Measurements from ENCODE around the gene LRRK1.

LRRK1 gene

DNA sequence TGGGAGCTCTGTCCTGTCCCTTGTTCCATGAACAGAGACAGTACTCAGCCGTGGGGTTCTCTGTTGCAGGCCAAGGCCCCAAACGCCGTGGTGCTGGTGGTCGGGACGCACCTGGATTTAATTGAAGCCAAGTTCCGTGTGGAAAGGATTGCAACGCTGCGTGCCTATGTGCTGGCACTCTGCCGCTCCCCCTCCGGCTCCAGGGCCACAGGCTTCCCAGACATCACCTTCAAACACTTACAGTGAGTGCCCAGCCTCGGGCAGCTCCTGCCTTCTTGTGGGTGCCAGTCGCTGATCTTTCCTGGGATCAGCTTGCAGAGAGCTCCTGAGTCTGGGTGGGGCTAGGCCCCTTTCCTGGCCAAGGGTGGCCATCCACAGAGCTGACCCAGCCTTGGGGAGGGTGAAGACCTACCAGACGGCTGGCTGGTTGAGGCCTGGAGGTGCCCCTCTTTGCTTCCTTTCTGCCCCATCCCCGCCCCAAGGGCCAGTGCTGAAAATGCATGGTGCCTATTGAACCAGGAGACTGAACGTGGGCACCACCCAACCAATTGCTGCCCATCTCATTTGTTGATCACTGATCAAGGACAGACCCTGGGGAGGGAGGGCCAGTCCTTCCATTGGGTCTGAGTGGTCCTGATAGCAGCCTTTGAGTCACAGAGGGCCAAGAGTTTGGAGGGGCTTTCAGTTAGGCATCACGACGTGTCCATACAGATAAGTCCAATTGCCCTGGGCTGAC is 106.9 kb downstream of the LRRK1 start:
- Histone ChIP-seq H3K4ac (ENCODE audit: low read length) (no peak overlapping the region), H3K14ac (ENCODE audit: low read length) (no peak overlapping the region), H3K18ac (ENCODE audit: low read length) (no peak overlapping the region), H3K4me2 (ENCODE audit: insufficient read depth, low read length, poor library complexity, severe bottlenecking) (no peak overlapping the region), H3K27me3 (ENCODE audit: control insufficient read depth in 3 of 3, insufficient read depth in 3 of 3, low read depth in 1 of 3, low read length in 3 of 3) (no peaks in the 10 kb centered on the region), H2BK15ac (ENCODE audit: low read length) (no peak overlapping the region), H2AK5ac (ENCODE audit: low read depth, low read length) (peak overlapping the region; percentile 13), H3K79me1 (ENCODE audit: low read depth, low read length) (no peaks in the 10 kb centered on the region), H3K4me1 (ENCODE audit: control insufficient read depth in 2 of 2, insufficient read depth in 1 of 2, low read depth in 1 of 2, low read length in 2 of 2) (peaks cover 2 to 15% of the 10 kb centered on the region in 2 donors), H2BK12ac (ENCODE audit: low read length) (no peak overlapping the region), H2AFZ (ENCODE audit: low read length) (no peak overlapping the region), H2BK5ac (ENCODE audit: low read length) (no peak overlapping the region), H3K27ac (replicated peaks; ENCODE audit: low read length) (no peak overlapping the region), H3K4me3 (ENCODE audit: low read length in 2 of 2) (no peak overlapping the region), H3K9ac (ENCODE audit: low read depth, low read length, poor library complexity) (peak overlapping the region; percentile 7), H3K9me3 (replicated peaks in 1 of 2; ENCODE audit: control insufficient read depth in 2 of 2, insufficient read depth in 1 of 2, low read depth in 1 of 2, low read length in 2 of 2) (no peaks in the 10 kb centered on the region), H4K8ac (ENCODE audit: low read depth, low read length) (peak overlapping the region; percentile 74), H3K36me3 (replicated peaks in 1 of 2; ENCODE audit: control insufficient read depth in 2 of 2, insufficient read depth in 2 of 2, low read length in 2 of 2) (no peaks in the 10 kb centered on the region), H4K91ac (ENCODE audit: low read depth, low read length, poor library complexity) (peak overlapping the region; percentile 81), H3K23ac (ENCODE audit: low read depth, low read length, poor library complexity) (no peak overlapping the region), H2BK120ac (ENCODE audit: low read depth, low read length) (no peak overlapping the region)
- no peak for DNase-seq (ENCODE audit: low spot score)
- WGBS, 2 donors (ENCODE audit: extremely low coverage in 2 of 2, insufficient read length in 2 of 2, insufficient replicate concordance in 1 of 2) = no CpG with 5 or more reads among the region's 17 CpGs

DNA sequence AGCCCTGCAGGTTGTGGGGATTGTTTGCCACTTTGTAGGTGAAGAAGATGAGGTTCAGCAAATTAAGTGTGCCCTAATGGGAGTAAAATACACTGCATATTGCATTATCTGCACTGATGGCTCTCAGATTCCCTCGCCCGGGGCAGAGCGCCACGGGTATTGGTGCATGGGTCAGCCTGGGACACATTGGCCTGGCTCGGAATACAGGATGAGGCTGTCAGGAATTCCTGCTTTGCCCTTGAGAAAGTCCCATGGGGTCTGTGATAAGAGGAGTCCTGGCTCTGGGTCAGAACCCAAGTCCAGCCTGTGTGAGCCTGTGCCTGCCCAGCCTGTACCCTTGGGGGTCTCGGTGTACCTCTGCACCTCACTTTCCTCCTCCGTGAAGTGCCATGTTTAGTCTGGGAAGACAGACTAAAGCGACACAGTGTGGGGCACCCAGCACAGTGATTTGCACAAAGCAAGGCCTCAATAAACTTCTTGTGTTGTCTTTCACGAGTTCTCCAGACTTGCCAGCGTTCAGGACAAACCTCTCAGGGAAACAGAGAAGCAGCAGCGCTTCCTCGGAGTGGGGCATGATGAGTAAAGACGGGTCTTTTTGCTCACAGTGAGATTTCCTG is 107.6 kb downstream of the LRRK1 start:
- no peaks in the 10 kb centered on the region for H3K9me3 ChIP-seq (replicated peaks in 1 of 2; ENCODE audit: control insufficient read depth in 2 of 2, insufficient read depth in 1 of 2, low read depth in 1 of 2, low read length in 2 of 2)
- no peak overlapping the region for H4K8ac ChIP-seq (ENCODE audit: low read depth, low read length)
- H3K4ac ChIP-seq (ENCODE audit: low read length) = no peak overlapping the region
- H2AK5ac ChIP-seq (ENCODE audit: low read depth, low read length) = peak overlapping the region; percentile 60
- H3K23ac ChIP-seq (ENCODE audit: low read depth, low read length, poor library complexity) = no peak overlapping the region
- peaks cover 2 to 15% of the 10 kb centered on the region in 2 donors for H3K4me1 ChIP-seq (ENCODE audit: control insufficient read depth in 2 of 2, insufficient read depth in 1 of 2, low read depth in 1 of 2, low read length in 2 of 2)
- peak overlapping the region; percentile 49 for H3K18ac ChIP-seq (ENCODE audit: low read length)
- H3K36me3 ChIP-seq (replicated peaks in 1 of 2; ENCODE audit: control insufficient read depth in 2 of 2, insufficient read depth in 2 of 2, low read length in 2 of 2) = no peaks in the 10 kb centered on the region
- no peak overlapping the region for H3K4me2 ChIP-seq (ENCODE audit: insufficient read depth, low read length, poor library complexity, severe bottlenecking)
- no peak overlapping the region for H2BK5ac ChIP-seq (ENCODE audit: low read length)
- H2BK12ac ChIP-seq (ENCODE audit: low read length) = no peak overlapping the region
- H3K9ac ChIP-seq (ENCODE audit: low read depth, low read length, poor library complexity) = no peak overlapping the region
- no peak overlapping the region for H3K27ac ChIP-seq (replicated peaks; ENCODE audit: low read length)
- H4K91ac ChIP-seq (ENCODE audit: low read depth, low read length, poor library complexity) = no peak overlapping the region
- no peak for DNase-seq (ENCODE audit: low spot score)
- no peaks in the 10 kb centered on the region for H3K79me1 ChIP-seq (ENCODE audit: low read depth, low read length)
- H3K27me3 ChIP-seq (ENCODE audit: control insufficient read depth in 3 of 3, insufficient read depth in 3 of 3, low read depth in 1 of 3, low read length in 3 of 3) = no peaks in the 10 kb centered on the region
- H2AFZ ChIP-seq (ENCODE audit: low read length) = no peak overlapping the region
- H2BK15ac ChIP-seq (ENCODE audit: low read length) = peak overlapping the region; percentile 16
- H3K14ac ChIP-seq (ENCODE audit: low read length) = no peak overlapping the region
- H2BK120ac ChIP-seq (ENCODE audit: low read depth, low read length) = no peak overlapping the region
- no CpG with 5 or more reads among the region's 13 CpGs for WGBS, 2 donors (ENCODE audit: extremely low coverage in 2 of 2, insufficient read length in 2 of 2, insufficient replicate concordance in 1 of 2)
- no peak overlapping the region for H3K4me3 ChIP-seq (ENCODE audit: low read length in 2 of 2)

DNA sequence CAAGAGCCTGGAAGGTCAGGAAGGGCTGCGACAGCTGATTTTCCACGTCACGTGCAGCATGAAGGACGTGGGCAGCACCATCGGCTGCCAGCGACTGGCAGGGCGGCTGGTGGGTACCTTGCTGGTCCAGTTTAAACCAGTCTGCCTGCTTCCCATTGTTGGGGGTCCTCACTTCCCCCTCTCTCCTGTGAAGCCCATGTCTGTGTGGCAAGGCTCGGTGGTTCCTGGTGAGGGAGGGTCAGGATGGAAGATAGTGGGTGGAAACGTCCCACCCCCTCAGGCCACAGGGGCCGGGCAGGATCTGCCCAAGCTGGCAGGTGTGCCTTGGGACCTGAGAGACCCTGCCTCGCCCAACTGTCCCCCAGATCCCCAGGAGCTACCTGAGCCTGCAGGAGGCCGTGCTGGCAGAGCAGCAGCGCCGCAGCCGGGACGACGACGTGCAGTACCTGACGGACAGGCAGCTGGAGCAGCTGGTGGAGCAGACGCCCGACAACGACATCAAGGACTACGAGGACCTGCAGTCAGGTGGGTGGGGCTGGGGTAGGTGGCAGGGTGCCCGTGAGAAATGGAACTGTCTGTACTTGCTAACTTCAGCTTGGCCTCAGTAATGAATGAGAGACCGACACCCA is 108.2 kb downstream of the LRRK1 start:
- Histone ChIP-seq H3K4me3 (ENCODE audit: low read length in 2 of 2) (no peak overlapping the region), H3K36me3 (replicated peaks in 1 of 2; ENCODE audit: control insufficient read depth in 2 of 2, insufficient read depth in 2 of 2, low read length in 2 of 2) (no peaks in the 10 kb centered on the region), H2BK15ac (ENCODE audit: low read length) (peak overlapping the region; percentile 16), H3K27me3 (ENCODE audit: control insufficient read depth in 3 of 3, insufficient read depth in 3 of 3, low read depth in 1 of 3, low read length in 3 of 3) (no peaks in the 10 kb centered on the region), H3K18ac (ENCODE audit: low read length) (peak overlapping the region; percentile 49), H2AFZ (ENCODE audit: low read length) (no peak overlapping the region), H2BK120ac (ENCODE audit: low read depth, low read length) (no peak overlapping the region), H4K91ac (ENCODE audit: low read depth, low read length, poor library complexity) (no peak overlapping the region), H3K4ac (ENCODE audit: low read length) (no peak overlapping the region), H3K9me3 (replicated peaks in 1 of 2; ENCODE audit: control insufficient read depth in 2 of 2, insufficient read depth in 1 of 2, low read depth in 1 of 2, low read length in 2 of 2) (no peaks in the 10 kb centered on the region), H3K23ac (ENCODE audit: low read depth, low read length, poor library complexity) (peak overlapping the region; percentile 57), H2BK5ac (ENCODE audit: low read length) (no peak overlapping the region), H3K9ac (ENCODE audit: low read depth, low read length, poor library complexity) (no peak overlapping the region), H3K4me2 (ENCODE audit: insufficient read depth, low read length, poor library complexity, severe bottlenecking) (no peak overlapping the region), H4K8ac (ENCODE audit: low read depth, low read length) (no peak overlapping the region), H3K4me1 (ENCODE audit: control insufficient read depth in 2 of 2, insufficient read depth in 1 of 2, low read depth in 1 of 2, low read length in 2 of 2) (peaks cover 2 to 15% of the 10 kb centered on the region in 2 donors), H2AK5ac (ENCODE audit: low read depth, low read length) (peak overlapping the region; percentile 60), H3K27ac (replicated peaks; ENCODE audit: low read length) (no peak overlapping the region), H3K14ac (ENCODE audit: low read length) (peak overlapping the region; percentile 33), H3K79me1 (ENCODE audit: low read depth, low read length) (no peaks in the 10 kb centered on the region), H2BK12ac (ENCODE audit: low read length) (no peak overlapping the region)
- WGBS, 2 donors (ENCODE audit: extremely low coverage in 2 of 2, insufficient read length in 2 of 2, insufficient replicate concordance in 1 of 2) = no CpG with 5 or more reads among the region's 25 CpGs
- DNase-seq (ENCODE audit: low spot score) = no peak

DNA sequence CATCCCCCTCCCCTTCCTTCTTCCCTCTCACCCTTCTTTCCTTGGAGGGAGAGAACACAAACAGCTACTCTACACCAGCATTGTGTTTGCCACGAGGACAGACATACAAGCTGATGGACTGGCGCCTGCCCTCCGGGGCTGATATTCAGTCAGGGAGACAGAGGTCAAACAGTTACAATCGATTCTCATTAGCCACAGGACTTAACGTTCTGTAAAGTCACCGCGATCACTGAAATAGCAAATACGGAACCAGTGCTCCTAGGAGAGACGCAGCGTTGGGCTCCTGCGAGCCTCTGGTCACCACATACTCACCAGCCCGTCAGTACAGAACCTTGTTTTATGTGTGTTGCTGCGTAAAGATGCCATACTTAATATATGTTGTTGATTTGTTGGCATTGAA is 108.8 kb downstream of the LRRK1 start:
- H3K27me3 ChIP-seq (ENCODE audit: control insufficient read depth in 3 of 3, insufficient read depth in 3 of 3, low read depth in 1 of 3, low read length in 3 of 3) = no peaks in the 10 kb centered on the region
- H3K4me2 ChIP-seq (ENCODE audit: insufficient read depth, low read length, poor library complexity, severe bottlenecking) = no peak overlapping the region
- WGBS, 2 donors (ENCODE audit: extremely low coverage in 2 of 2, insufficient read length in 2 of 2, insufficient replicate concordance in 1 of 2) = no CpG with 5 or more reads among the region's 13 CpGs

More for the DNA sequence above, 108.8 kb downstream of the LRRK1 start:
- H4K91ac ChIP-seq (ENCODE audit: low read depth, low read length, poor library complexity) = no peak overlapping the region
- no peak overlapping the region for H3K9ac ChIP-seq (ENCODE audit: low read depth, low read length, poor library complexity)
- H3K14ac ChIP-seq (ENCODE audit: low read length) = no peak overlapping the region
- H3K79me1 ChIP-seq (ENCODE audit: low read depth, low read length) = no peaks in the 10 kb centered on the region
- no peak overlapping the region for H2BK15ac ChIP-seq (ENCODE audit: low read length)
- H3K9me3 ChIP-seq (replicated peaks in 1 of 2; ENCODE audit: control insufficient read depth in 2 of 2, insufficient read depth in 1 of 2, low read depth in 1 of 2, low read length in 2 of 2) = no peaks in the 10 kb centered on the region
- no peak for DNase-seq (ENCODE audit: low spot score)
- H3K4ac ChIP-seq (ENCODE audit: low read length) = no peak overlapping the region
- no peak overlapping the region for H2BK5ac ChIP-seq (ENCODE audit: low read length)
- H3K23ac ChIP-seq (ENCODE audit: low read depth, low read length, poor library complexity) = no peak overlapping the region
- H3K36me3 ChIP-seq (replicated peaks in 1 of 2; ENCODE audit: control insufficient read depth in 2 of 2, insufficient read depth in 2 of 2, low read length in 2 of 2) = no peaks in the 10 kb centered on the region
- H2BK120ac ChIP-seq (ENCODE audit: low read depth, low read length) = no peak overlapping the region
- no peak overlapping the region for H3K27ac ChIP-seq (replicated peaks; ENCODE audit: low read length)
- no peak overlapping the region for H3K4me3 ChIP-seq (ENCODE audit: low read length in 2 of 2)
- H3K18ac ChIP-seq (ENCODE audit: low read length) = no peak overlapping the region
- H2BK12ac ChIP-seq (ENCODE audit: low read length) = no peak overlapping the region
- peaks cover 2 to 15% of the 10 kb centered on the region in 2 donors for H3K4me1 ChIP-seq (ENCODE audit: control insufficient read depth in 2 of 2, insufficient read depth in 1 of 2, low read depth in 1 of 2, low read length in 2 of 2)
- H2AK5ac ChIP-seq (ENCODE audit: low read depth, low read length) = no peak overlapping the region
- H4K8ac ChIP-seq (ENCODE audit: low read depth, low read length) = no peak overlapping the region
- no peak overlapping the region for H2AFZ ChIP-seq (ENCODE audit: low read length)

Measured in neuronal stem cell (in vitro differentiated cells).